ENCODE results near the gene CDK16. TPM values are rescaled to one million over a fixed set of nuclear protein-coding genes. Genes with fewer than 3 reads are reported as not detected.

The CDK16 gene
- total and polyA plus RNA-seq, 9 of the 15 experiments (the other 6 are each of a cell fraction or from before 2014, with no cell fraction given), result 3.9 to 104 (median 57.5) TPM

DNA sequence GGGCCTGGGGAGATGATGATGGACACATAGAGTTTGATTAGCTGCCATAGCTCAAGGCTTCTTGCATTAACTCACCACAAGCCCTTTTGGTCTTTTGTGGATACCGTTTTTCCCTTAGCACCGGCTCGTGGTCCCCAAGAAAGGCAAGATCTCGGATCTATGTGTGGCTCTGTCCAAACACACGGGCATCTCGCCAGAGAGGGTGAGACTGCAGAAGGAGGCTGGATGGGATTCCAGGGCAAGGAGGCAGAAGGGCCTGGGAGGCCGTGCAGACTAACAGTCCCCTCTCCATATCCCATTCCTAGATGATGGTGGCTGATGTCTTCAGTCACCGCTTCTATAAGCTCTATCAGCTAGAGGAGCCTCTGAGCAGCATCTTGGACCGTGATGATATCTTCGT lies 23.8 kb downstream of the CDK16 start:
- Histone ChIP-seq H3K4me2 (ENCODE audit: insufficient read depth, low read length) (no peak overlapping the region), H3K36me3 (ENCODE audit: control insufficient read depth, insufficient read depth, low read length) (no peaks in the 10 kb centered on the region; the same call in 2 of the 3 replicates), H3K79me2 (ENCODE audit: control insufficient read depth, insufficient read depth, low read length) (no peaks in the 10 kb centered on the region), H3K9me1 (ENCODE audit: control insufficient read depth, insufficient read depth, low read length) (no peaks in the 10 kb centered on the region), H3K9ac (ENCODE audit: insufficient read depth in 1 of 2, low read depth in 2 of 2, low read length in 2 of 2) (no peak overlapping the region), H3K9me3 (replicated peaks; ENCODE audit: control insufficient read depth, insufficient read depth, low read depth, low read length) (no peaks in the 10 kb centered on the region), H3K4me1 (replicated peaks in 1 of 2; ENCODE audit: control insufficient read depth in 2 of 2, insufficient read depth in 2 of 2, low read length in 2 of 2) (no peaks in the 10 kb centered on the region), H3K27me3 (ENCODE audit: control insufficient read depth in 2 of 2, insufficient read depth in 2 of 2, low read length in 2 of 2) (no peaks in the 10 kb centered on the region; a peak in 1 of 5 replicates), H4K20me1 (replicated peaks; ENCODE audit: control insufficient read depth, insufficient read depth, low read length) (no peaks in the 10 kb centered on the region), H3K27ac (ENCODE audit: extremely low read depth, low read depth, low read length) (no peak overlapping the region), H2AFZ (ENCODE audit: low read depth, low read length) (no peak overlapping the region), H3K4me3 (no peak overlapping the region)
- in situ Hi-C loops (cut with MboI) (no loop called here), intact Hi-C loops (cut with micrococcal nuclease) (no loop called here)
- BruUV-seq (replicated peaks), result no TSS peak
- FAIRE-seq (no peak), DNase-seq (ENCODE audit: extremely low read depth in 1 of 4, low spot score in 3 of 4) (no peak), ATAC-seq (no peak)
- POLR2A ChIA-PET, result no interaction called here
- CTCF ChIA-PET (ENCODE audit: low intra/inter-chr PET ratio), result no interaction called here
- WGBS (ENCODE audit: insufficient coverage, low coverage, missing lambda C conversion rate), result 56% methylated on average over 7 of the region's 10 CpGs
- TF ChIP-seq ZNF134 (CRISPR knock-in tag; conservative IDR thresholded peaks at IDR 0.05) (no peak), C11orf30 (IDR thresholded peaks at IDR 0.05; ENCODE audit: low read depth) (no peak), USF2 (CRISPR knock-in tag; IDR thresholded peaks at IDR 0.05) (no peak), RCOR1 (IDR thresholded peaks at IDR 0.05; ENCODE audit: borderline replicate concordance in 1 of 2, low read depth in 2 of 2, low read length in 2 of 2) (no peak), ZNF347 (CRISPR knock-in tag; IDR thresholded peaks at IDR 0.05; ENCODE audit: low read depth) (no peak), LARP7 (IDR thresholded peaks at IDR 0.05) (no peak), ZNF23 (CRISPR knock-in tag; IDR thresholded peaks at IDR 0.05) (no peak), MBD1 (CRISPR knock-in tag; IDR thresholded peaks at IDR 0.05) (no peak), CAMTA2 (CRISPR knock-in tag; conservative IDR thresholded peaks at IDR 0.05) (no peak), HNRNPH1 (optimal IDR thresholded peaks at IDR 0.05; ENCODE audit: low read depth, low read length) (no peak), TAL1 (IDR thresholded peaks at IDR 0.05) (no peak), ZNF696 (CRISPR knock-in tag; conservative IDR thresholded peaks at IDR 0.05) (no peak), NR3C1 (CRISPR knock-in tag; IDR thresholded peaks at IDR 0.05) (no peak), KDM4B (IDR thresholded peaks at IDR 0.05; ENCODE audit: borderline replicate concordance in 2 of 2, low read depth in 1 of 2) (no peak), SAFB (IDR thresholded peaks at IDR 0.05; ENCODE audit: borderline replicate concordance, low read depth, low read length) (no peak)
- TF ChIP-seq, protein P1, sequence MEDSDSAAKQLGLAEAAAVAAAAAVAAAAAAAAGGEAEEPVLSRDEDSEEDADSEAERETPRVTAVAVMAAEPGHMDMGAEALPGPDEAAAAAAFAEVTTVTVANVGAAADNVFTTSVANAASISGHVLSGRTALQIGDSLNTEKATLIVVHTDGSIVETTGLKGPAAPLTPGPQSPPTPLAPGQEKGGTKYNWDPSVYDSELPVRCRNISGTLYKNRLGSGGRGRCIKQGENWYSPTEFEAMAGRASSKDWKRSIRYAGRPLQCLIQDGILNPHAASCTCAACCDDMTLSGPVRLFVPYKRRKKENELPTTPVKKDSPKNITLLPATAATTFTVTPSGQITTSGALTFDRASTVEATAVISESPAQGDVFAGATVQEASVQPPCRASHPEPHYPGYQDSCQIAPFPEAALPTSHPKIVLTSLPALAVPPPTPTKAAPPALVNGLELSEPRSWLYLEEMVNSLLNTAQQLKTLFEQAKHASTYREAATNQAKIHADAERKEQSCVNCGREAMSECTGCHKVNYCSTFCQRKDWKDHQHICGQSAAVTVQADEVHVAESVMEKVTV (CRISPR knock-in tag; IDR thresholded peaks at IDR 0.05), result no peak
- TF ChIP-seq, protein P2, sequence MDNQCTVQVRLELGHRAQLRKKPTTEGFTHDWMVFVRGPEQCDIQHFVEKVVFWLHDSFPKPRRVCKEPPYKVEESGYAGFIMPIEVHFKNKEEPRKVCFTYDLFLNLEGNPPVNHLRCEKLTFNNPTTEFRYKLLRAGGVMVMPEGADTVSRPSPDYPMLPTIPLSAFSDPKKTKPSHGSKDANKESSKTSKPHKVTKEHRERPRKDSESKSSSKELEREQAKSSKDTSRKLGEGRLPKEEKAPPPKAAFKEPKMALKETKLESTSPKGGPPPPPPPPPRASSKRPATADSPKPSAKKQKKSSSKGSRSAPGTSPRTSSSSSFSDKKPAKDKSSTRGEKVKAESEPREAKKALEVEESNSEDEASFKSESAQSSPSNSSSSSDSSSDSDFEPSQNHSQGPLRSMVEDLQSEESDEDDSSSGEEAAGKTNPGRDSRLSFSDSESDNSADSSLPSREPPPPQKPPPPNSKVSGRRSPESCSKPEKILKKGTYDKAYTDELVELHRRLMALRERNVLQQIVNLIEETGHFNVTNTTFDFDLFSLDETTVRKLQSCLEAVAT (IDR thresholded peaks at IDR 0.05), result no peak
- TF ChIP-seq, protein P3, sequence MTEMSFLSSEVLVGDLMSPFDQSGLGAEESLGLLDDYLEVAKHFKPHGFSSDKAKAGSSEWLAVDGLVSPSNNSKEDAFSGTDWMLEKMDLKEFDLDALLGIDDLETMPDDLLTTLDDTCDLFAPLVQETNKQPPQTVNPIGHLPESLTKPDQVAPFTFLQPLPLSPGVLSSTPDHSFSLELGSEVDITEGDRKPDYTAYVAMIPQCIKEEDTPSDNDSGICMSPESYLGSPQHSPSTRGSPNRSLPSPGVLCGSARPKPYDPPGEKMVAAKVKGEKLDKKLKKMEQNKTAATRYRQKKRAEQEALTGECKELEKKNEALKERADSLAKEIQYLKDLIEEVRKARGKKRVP (CRISPR knock-in tag; IDR thresholded peaks at IDR 0.05), result no peak
